Activated CD8-positive, alpha-beta memory T cell treated with anti-CD3 and anti-CD28 coated beads for 48 hours (primary cell): ENCODE data around the gene SLC66A2.
"Not testable (repeated sequence)": the region's sequence is repeated elsewhere in the genome, so short reads cannot be mapped to it uniquely, and the experiment has no call there.

Experiments
- DNase-seq, 3 experiments: peaks; one replicate each; pipeline ENCODE4 v3.0.0-alpha.2; 2020; ENCODE audit warnings: low read depth in 2 of 3, low spot score in 2 of 3

The SLC66A2 gene

DNA sequence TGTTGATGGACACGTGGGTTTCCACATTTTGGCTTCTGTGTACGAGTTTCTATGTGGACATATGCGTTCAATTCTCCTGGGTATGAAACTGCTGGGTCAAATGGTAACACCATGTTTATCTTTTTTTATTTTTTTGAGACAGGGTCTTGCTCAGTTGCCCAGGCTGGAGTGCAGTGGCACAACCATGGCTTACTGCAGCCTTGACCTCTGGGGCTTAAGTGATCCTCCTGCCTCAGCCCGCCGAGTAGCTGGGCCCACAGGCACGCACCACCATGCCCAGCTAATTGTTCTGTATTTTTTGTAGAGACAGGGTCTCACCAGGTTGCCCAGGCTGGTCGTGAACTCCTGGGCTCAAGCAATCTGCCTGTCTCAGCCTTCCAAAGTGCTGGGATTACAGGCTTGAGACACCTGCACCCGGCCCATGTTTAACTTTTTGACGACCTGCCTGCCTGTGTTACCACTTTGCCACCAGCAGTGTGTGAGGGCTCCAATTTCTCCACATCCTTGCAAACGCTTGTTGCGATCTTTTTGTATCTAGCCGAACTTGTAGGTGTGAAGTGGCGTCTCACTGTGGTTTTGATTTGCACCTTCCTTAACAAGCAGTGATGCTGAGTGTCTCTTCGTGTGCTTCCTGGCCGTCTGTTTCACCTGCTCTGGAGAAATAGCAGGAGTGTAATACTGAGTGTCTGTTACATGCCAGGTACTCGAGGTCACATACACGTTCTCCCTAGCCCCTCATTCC is 19.9 kb upstream of the SLC66A2 start:
- DNase-seq: no peak

DNA sequence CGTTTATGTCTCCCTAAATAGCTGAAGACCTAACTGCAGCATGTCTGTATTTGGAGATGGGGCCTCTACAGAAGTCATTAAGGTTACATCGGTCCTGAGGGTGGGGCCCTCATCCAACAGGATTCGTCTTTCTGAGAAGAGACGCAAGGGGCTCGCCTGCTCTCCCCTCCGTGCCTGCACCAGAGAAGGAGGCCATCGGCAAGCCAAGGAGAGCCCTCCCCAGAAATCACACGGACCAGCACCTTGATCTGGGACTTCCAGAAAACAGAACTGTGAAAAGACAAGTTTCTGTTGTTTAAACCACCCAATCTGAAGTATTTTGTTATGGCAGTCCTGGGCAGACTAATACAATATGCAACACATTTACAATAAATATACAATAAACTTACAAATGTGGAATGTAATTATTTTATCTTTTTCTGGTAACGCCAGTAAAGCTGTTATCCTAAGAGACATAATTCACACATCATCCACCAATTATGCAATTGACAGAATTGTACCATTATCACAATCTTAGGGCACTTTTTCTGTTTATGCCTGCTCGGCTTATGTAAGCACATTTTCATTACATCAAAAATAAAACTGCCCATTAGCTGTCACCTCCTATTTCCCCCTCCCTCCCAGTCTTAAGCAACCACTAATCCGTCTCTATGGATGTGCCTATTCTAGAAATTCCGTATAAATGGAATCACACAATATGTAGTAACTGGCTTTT is 19.1 kb upstream of the SLC66A2 start:
- DNase-seq: no peak

DNA sequence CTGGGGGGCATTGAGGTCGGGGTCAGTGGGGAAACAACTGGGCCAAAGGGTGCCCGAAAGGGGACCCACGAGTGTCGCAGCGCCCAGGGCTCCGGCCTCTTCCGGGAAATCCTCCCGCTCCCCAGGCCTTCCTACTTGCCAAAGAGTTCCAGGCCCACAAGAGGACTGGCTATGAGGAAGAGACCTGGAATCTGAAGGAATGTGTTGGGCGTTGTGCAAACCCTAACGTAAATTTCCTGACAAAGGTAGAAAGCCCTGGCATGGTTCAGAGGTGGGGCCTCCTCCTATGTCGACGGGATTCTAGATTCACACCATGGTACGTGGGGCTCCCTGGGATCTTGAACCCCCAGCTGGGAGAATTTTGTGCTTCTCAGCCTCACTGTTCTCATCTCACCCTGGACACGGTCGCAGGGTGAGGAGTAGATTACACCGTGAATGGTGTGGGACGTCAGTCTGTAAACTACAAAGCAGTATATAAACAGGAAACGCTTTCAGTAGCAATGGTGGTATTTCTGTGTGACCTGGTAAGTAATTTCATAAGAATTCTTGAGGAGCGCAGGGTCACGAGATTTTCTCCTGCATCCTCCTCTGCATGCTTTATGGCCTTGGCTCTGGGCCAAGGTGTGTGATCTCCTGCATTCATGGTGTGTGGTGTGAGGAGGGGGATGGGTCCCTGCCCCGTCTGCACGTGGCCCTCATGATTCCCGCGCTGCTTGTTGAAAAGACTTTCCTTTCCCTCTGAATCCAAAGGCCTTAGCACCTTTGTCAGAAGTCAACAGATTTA is 13.9 kb upstream of the SLC66A2 start:
- no peak for DNase-seq

DNA sequence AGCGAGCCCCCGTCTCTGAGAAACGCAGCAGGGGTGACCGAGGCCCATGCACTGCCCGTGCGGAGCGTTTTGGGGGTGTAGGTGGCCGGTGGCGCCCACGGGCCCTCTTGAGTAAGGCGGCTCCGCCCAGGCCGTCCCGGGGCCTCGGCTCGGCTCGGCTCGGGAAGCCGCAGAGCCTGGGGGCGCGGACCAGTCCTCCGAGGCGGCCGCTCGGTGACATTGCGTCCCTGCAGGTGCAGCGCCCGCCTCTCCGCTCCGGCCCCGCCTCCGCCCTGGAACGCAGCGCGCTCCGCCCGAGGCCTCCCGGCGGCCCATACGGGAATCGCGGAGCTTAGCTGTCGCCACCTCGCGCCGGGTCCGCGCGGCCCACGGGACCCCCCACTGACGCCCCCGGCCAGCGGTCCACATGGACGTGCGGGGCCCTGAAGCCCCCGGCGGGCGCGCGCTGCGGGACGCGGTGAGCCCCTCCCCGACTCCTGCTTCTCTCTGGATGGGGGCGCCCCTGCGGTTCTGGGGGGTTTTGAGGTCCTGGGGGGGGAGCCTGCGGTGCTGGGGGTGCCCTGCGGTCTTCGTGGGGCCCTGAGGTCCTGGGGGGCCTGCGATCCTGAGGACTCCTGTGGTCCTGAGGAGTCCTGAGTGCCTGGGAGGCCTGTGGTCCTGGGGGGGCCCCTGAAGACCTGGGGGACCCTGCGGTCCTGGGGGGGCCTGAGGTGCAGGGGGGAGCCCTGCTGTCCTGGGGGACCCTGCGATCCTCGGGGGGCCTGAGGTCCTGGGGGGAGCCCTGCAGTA is 13.1 kb upstream of the SLC66A2 start, which contains the start of gene HSBP1L1:
Gene HSBP1L1 (plus strand): TSS at position 314 of the 789 bp plus-strand sequence. CDS start 93 bp downstream, at position 407.
- DNase-seq: no peak

DNA sequence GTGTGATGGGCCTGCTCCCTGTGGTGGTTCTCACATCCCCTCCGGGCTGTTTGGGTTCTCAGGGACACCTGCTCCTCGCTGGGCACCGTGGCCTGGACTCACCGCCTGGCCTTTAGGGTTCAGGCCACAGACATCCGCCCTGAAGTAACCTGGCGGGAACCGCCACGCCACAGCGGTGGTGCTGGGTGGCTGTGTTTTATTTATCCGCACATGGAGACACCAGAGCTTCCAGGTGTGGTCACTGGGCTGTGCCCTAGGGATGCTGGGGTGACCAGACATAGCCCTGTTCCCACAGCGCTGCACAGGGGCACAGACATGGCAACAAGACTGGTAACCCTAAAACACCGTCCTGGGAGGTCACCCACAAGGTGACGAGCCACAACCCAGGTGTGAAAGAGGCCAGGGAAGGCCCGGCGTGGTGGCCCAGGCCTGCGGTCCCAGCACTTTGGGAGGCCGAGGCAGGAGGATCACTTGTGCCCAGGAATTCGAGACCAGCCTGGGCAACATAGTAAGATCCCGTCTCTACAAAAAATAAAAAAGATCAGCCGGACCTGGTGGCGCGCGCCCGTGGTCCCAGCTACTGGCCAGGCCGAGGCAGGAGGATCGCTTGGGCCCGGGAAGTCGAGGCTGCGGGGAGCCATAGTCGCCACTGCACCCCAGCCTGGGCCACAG is 12.3 kb upstream of the SLC66A2 start:
- DNase-seq: no peak

DNA sequence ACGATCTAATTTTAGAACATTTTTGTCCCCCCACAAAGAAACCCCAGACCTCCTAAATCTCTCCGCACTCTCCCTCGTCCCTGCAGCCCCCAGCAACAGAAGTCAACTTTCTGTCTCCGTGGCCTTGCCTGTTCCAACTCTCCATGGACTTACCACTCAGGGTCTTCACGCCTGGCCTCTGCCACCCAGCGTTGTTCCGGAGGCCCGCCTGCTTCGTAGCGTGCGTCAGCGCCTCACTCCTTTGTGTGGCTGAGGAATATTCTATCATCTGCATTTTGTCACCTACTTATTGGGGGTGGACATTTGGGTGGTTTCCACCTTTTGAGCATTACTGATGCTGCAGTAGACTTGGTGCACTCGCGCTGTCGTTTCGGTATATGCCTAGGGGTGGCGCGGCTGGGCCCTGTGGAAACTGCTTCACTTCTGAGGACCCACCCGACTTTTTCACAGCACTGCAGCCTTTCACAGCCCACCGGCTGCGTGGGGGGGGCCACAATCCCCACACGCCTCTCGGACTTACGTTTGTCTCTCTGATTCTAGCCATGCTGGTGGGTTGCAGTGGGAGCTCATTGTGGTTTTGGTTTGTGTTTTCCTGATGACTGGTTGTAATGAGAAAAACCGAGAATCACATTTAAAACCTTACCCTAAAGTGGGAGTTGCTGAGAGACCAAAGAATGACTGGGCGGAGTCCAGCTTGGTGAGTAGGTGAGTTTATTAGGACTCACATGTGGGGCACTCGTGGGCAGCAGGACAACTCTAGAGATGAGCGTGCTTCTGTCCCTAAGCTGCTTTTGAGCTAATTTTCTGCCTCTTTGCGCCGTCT is 11.6 kb upstream of the SLC66A2 start:
- DNase-seq: no peak

DNA sequence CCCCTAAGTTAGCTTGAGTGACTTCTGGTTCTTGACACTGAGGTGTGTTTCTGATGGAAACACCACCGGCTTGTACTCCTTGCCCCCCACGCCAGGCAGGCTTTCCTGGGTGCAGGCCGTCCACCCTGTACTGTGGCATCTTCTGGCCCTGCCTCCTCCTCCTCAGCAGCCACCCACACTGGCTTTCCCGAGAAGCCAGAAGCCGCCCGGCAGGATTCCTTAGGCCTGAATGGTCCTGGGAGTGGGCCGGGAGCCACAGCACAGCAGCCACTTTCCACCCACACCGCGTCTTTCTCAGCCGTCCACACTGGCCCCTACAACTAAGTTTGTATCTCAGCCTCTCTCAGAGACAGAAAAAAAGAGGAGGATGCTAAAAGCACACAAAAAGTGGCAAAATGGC is 10.9 kb upstream of the SLC66A2 start:
- DNase-seq: no peak

DNA sequence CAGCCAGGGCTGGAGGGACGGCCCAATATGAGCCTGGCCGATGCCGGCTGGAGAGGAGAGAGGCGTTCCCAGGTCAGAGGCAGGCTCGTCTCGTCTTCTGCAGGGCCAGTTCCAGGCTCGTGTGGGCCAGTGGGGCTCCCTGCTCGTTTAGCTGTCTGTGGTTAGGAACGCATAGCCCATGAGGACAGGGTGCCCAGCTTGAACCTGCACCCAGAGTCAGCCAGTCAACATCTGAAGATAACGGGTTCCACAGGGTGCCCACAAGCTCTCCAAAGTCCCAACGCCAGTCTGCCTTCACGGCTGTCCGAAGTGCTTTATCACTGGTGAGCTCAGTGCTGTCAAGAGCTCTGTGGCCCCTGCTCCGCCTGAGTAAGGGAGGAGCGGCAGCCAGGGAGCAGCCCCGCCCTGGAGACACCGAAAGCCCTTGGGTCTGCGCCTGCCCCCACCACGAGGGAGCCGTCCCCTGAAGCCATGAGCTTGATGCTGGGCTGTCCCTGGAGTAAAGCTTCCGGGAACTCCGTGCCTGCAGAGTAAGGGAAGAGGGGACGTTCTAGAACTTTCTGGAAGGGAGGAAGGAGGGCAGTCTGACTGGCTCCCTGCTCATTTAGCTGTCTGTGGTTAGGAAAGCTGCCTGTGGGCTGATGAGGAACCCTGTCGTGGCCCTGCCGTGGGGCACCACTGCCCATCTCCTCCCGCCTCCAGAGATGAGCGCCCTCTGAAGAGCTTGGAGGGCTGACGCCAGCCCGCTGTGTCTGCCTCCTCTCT is 10.3 kb upstream of the SLC66A2 start:
- DNase-seq: no peak

DNA sequence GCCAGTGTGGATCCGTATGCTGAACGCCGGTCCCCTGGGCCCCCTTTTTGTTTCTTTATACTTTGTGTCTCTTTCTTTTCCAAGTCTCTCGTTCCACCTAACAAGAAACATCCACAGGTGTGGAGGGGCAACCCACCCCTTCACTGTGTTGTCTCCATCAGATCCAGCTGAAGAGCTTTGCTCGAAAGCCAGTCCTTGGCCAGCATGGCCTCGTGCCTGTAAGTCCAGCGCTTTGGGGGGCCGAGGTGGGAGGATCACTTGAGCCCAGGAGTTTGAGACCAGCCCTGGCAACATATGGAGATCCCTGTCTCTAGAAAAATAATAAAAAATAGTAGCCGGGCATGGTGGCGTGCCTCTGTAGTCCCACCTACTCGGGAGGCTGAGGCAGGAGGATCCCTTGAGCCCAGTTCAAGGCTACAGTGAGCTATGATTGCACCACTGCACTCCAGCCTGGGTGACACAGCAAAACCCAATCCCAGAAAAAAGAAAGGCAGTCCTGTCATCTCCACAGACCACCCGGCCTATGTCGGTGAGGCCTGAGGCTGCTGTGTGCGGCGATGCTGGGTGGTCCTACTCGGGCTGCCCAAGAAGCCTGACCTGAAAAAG is 9.6 kb upstream of the SLC66A2 start:
- DNase-seq: no peak

DNA sequence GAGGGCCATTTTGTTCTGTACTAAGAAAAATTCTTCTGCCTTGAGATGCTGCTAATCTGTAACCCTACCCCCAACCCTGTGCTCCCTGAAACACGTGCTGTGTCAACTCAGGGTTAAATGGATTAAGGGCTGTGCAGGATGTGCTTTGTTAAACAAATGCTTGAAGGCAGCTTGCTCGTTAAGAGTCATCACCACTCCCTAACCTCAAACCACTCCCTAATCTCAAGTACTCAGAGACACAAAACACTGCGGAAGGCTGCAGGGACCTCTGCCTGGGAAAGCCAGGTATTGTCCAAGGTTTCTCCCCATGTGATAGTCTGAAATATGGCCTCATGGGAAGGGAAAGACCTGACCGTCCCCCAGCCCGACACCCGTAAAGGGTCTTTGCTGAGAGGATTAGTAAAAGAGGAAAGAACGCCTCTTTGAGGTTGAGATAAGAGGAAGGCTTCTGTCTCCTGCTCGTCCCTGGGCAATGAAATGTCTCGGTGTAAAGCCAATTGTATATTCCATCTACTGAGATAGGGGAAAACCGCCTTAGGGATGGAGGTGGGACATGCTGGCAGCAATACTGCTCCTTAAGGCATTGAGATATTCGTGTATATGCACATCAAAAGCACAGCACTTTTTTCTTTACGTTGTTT is 8.8 kb upstream of the SLC66A2 start:
- not testable (repeated sequence) for DNase-seq

DNA sequence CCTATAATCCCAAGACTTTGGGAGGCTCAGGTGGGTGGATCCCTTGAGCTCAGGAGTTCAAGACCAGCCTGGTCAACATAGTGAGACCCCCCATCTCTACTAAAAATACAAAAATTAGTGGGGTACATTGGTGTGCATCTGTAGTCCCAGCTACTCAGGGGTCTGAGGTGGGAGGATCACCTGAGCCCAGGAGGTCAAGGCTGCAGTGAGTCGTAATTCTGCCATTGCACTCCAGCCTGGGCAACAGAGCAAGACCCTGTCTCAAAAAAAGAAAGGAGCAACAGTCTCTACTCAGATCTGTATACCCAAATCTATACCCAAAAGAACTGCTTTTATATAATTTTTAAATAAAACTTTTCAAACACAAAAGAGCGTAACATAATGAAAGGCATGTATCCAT is 7.5 kb upstream of the SLC66A2 start:
- DNase-seq: no peak

DNA sequence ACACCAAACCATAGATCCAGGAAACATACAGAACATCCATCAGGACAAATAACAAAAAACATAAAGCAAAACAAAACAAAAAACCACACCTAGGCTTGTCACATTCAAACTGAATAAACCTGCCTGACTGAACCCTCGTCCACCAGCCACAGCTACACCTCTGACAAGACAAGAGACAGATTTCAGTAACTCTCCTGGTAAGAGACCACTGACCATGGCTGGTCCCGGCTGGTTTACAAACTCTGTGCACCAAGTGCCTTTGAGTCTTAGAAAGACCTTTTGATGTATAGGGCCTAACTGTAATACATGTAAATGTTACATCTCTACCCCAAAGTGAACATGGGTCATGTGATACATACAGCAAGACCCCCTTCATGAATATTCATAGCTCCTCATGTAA is 4.8 kb upstream of the SLC66A2 start:
- no peak for DNase-seq

DNA sequence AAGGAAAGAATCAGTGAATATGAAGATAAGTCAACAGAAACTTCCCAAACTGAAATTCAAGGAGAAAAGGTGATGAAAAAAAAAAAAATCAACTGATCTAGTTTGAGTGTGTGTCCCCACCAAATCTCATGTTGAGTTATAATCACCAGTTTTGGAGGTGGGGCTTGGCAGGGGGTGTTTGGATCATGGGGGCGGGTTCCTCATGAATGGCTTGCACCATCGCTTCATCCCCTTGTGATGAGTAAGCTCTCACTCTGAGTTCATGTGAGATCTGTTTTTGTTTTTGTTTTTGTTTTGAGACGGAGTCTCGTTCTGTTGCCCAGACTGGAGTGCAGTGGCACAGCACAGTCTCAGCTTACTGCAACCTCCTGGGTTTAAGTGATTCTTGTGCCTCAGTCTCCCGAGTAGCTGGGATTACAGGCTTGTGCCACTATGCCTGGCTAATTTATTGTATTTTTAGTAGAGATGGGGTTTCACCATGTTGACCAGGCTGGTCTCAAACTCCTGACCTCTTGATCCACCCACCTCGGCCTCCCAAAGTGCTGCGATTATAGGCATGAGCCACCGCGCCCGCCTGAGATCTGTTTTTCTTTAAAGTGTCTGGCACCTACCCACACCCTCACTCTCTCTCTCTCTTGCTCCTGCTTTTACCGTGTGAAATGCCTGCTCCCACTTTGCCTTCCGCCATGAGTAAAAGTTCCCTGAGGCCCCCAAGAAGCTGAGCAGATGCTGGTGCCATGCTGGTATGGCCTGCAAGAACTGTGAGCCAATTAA is 4.0 kb upstream of the SLC66A2 start:
- no peak for DNase-seq

DNA sequence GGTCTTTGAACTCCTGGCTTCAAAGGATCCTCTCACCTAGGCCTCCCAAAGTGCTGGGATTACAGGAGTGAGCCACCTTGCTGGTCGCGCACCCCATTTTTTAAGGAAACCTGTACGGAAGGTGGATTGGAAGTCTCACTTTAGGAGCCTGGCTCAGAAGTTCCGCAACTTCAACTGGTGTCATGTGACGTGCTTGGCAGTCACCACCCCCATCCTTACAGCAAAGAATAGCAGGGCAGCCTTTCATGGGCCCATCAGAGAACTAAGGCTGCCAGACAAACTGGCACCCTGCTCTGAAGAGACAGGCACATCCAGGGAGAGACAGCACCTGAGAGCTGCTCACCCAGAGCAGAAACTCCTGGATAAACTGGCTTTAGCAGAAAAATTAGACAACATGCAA is 3.3 kb upstream of the SLC66A2 start:
- no peak for DNase-seq

DNA sequence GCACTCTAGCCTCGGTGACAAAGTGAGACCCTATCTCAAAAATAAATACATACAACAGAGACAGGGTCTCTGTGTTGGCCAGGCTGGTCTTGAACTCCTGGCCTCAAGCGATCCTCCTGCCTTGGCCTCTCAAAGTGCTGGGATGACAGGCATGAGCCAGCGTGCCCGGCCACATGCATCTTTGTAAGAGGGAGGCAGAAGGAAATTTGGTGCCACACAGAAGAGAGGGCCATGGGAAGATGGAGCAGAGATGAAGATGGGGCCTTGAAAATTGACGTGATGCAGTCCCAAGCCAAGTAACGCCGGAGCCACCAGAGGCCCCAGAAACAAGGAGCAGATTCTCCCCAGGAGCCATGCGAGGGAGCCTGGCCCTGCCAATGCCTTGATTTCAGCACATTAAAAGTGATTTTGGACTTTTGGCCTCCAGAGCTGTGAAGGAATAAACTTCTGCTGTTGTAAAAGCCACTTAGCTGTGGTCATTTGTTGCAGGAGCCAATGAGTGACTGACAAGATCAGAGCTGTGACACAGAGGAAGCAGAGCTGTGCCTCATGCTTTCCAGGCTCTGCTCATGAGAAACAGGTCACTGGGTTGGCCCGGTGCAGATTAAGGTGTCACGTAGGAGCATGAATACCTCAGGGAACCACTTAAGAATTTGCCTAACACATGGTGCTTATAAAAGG is 2.7 kb upstream of the SLC66A2 start:
- DNase-seq: no peak

DNA sequence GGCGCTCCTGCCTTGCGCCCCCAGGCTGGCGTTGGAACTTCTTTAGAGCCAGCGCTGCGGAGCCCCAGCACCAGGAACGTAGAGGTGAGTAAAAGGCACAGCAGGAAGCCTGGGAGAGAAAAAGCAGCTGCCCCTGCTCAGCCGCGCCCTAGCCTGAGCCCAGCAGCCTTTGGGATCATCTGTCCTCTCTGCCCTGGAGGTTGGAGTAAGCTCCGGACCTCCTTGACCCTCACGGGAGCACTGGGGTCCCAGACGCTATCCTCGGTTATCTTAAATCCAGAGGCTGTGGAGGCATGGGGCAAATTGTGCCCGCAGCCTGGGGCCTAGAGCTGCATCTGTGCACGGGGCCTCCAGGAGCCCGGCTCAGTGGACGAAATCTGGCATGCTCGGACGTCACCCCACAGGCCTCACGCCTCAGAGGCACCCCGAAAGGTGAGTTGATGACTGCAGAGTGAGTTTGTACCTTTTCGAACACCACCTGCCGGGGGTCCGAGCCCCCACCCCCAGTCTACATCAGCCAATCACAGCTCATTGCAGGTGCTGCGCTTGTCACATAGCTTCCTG is 1.6 kb upstream of the SLC66A2 start:
- no peak for DNase-seq
